ENCODE measurements around the gene LSS.
"Not testable (repeated sequence)": the region's sequence is repeated elsewhere in the genome, so short reads cannot be mapped to it uniquely, and the experiment has no call there.

The LSS gene

DNA sequence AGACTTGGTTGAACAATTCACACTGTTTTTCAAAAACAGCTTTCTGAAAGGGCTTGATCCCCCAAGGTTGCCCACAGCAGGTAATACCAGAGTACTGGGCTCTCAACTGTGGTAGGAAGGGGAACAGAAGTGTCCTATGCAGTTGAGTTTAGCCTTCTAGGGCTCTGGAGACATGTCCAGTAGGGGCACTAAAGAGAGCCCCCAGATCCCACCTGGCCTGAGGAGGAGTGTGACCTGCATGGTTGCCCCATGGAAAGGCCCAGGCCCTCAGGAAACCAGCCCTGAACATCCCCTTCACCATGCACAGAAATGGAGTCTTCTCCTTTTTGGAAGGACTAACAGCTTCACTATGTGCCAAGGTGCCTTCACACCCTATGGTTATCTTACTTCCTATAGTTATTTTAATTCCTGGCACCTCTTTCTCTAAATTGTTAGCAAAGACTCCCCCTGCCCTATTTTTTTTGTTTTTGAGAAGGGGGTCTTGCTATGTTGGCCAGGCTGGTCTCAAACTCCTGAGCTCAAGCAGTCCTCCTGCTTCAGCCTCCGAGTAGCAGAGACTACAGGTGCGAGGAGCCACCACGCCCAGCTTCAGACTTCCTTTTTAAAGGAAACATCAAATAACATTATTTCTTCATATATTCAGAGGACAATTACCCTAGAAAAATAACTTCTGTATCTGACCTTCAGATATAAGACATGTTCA is 16.8 kb upstream of the LSS start:
- DNase-seq: no peak

DNA sequence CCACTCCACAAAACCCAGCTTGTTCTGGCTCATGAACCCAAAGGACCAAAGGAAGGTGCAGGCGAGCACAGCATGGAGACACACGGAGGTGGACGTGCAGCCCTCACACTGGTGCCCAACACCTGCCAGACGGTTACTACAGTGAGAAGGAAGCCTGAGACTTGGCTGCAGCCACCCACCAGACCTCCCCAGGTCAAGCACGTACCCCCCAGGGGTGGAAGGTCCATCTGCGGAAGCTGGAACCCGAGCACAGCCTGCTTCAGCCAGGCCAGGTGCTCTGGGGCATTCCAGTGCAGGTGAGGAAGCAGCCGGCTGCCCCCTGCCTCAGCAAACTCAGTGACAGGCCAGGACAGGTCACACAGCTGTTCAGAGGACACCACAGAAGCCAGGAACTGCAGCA is 16.0 kb upstream of the LSS start:
- no peak for DNase-seq

DNA sequence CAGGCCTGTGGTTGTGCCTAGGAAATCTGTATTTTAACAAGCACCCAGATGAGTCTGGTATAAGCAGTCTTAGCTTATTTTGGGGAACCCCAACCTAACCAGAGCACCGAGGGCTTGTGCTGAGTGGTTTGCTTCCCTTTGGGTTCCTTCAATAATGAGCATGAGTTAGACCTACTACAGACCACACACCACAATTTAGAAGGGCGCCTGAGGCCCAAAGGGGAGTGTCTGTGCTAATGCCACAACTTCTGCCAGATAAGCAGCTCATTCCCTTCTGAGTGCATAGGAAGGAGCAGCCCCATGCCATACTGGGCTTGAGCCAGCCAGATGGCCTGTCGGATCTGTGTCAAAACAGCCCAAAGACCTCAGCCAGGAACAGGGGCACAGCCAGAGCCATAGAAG is 15.4 kb upstream of the LSS start:
- DNase-seq: no peak

DNA sequence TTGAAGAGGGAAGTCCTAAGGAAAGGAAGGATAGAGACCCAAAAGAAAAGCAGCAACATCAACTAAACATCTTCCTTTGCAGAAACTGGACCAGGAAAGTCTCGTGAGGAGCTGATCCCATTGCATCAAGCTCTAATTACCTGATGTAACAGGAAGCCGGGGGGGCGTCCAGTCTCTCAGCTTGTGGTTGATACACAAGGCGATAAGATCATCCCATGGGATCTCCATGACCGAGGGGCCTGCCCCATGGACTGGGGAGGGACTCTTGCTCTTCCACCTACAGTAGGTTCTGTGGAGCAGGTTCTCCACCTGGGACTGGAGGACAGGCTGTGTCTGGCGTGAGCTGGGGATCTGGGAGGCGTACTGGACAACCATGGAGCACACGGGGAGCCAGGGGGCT is 14.8 kb upstream of the LSS start:
- no peak for DNase-seq

DNA sequence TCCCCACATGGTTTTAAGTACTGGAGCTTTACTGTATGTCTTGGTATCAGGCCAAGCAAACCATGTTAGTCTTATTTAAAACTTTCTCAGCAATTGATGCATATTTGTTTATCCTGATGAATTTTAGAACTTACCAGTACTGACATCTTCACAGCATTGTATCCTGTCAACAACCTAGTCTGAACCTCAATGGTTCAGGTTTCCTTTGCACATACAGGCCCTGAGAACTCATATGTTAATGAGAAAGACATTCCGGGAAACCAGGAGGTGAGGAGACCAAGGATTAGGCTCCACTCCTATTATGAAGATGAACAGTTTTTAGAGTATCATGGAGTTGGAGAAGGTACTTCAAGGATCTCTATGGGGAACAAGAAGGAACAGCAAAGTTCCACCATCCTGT is 13.0 kb upstream of the LSS start:
- DNase-seq: not testable (repeated sequence)

DNA sequence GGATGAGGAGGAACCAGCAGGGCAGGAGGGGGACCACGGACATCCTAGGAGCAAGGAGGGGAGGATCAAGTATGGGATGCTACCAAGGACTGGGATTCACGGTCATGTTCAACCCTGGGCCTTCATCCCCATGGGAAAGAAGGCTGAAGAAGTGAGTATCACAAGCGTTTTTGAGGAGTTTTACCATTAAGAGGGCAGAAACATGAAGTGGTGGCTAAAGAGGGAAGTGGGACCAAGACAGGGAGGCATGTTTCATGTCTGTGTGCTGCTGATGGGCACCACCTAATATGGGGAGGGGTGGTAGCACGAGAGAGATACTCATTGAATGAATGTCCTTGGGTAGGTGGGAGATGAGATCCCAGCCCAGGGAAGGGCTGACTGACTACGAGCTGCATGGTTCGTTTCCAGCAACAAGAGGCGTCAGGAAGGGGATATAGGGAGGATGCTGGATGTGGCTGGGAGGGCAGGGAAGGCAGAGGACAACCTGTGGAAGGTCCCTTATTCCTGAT is 11.3 kb upstream of the LSS start:
- no peak for DNase-seq

DNA sequence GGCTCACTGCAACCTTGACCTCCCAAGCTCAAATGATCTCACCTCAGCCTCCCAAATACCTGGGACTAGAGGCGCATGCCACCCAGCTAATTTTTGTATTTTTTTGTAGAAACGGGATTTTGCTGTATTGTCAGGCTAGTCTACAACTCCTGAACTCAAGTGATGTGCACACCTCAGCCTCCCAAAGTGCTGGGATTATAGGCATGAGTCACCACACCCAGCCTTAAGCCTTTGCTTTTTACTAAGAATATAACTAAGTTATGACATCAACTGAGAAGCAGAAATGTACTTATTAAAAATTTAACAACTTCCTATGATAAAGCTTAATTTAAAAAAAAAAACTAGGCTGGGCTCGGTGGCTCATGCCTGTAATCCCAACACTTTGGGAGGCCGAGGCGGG is 8.9 kb upstream of the LSS start:
- no peak for DNase-seq

DNA sequence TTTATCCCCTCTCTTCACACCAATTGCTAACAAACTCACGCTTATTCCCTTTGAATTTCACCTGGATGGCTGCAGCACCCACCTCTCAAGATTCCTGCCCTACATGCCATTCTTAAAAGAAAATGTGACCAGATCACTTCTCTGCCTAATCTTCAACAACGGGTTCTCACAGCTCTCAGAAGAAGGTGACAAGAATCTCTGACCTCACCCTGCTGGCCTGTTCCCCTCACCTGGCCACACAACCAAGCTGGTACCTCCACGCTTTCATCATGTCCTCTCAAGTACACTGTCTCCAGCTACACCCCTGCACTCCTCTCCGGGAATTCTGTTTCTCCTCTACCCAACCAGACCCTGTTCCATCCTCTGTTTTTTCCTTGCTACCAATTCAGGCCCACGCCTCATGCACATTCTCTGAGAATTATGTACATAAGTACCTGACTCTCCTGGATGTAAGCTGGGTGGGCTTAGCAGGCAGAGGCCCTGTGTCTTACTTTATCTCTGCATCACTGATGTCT is 5.9 kb upstream of the LSS start:
- DNase-seq: no peak

DNA sequence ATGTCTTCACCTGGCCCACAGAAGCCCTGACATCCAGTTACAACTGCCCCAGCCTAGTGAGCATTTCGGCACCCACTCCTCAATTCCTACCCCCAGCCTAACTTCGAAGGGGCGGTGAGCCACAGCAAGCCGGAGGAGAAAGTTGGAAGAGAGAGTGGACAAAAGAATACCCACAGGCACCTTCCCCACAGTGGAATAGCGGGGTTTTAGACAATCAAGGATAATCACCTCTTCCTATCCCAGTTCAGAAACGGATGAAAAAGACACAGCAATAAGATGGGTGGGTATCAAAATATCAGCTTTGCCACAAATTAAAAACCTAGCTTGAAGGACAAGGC is 1.3 kb upstream of the LSS start:
- no peak for DNase-seq

DNA sequence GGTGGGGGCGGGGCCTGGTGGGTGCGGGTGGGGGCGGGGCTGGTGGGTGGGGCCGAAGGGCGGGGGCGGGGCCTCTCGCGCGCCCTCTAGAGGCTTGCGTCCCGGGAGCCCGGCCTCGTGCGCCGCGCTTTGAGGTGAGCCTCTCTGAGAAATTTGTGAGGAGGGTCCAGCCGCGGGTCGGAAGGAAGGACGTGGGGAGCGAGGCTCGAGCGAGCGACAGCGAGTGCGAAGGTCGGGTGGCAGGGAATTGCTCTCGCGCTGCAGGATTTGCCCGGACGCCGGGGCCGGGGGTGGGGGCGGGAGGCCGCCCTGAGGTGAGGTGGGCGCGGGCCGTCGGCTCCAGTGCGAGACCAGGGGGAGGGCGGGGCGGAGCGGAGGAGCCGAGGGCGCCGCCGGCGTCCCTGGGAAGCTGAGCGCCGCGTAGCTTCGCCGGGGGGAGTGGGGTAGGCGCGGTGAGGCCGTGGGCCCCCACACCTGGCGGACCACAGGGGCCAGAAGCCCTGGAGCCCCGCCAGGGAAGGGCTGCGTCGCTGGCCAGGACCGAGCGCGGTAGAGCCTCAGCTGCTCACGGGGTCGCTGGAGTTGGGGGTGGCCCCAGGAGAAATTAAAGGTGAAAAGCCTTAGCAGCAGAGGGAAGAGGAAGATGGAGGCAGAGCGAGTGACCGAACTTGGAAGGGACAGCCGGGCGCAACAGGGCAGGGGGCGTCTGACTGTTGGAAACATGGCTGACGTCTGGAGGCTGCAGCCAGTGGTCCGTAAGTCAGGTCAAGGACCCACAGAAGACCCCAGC is 754 bp upstream of the LSS start:
- peak; percentile 83 for DNase-seq

DNA sequence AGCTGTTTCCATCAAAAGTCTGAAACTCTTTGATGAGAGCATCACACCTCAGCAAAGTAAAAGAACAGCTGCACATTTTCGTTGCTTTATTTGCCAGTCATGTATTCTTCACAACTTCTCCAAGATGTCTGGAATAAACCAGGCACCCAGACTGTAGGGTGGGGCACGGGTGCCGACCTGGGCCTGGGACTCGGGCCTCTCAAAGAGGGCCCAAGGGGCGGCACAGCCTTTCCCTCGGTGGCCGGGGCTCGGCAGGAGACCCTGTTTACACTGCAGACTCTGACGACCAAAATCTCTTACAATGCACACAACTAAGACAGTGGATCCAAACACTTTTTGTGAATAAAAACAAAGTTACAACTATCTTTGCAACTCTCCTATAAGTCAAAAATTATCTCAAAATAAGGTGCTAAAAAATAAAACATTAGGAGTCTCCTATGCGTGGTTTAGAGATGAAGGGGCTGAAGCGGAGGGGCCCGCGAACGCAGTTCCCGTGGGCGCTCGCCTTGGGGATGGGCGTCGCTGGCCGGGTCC is 696 bp downstream of the LSS start:
- DNase-seq: no peak

DNA sequence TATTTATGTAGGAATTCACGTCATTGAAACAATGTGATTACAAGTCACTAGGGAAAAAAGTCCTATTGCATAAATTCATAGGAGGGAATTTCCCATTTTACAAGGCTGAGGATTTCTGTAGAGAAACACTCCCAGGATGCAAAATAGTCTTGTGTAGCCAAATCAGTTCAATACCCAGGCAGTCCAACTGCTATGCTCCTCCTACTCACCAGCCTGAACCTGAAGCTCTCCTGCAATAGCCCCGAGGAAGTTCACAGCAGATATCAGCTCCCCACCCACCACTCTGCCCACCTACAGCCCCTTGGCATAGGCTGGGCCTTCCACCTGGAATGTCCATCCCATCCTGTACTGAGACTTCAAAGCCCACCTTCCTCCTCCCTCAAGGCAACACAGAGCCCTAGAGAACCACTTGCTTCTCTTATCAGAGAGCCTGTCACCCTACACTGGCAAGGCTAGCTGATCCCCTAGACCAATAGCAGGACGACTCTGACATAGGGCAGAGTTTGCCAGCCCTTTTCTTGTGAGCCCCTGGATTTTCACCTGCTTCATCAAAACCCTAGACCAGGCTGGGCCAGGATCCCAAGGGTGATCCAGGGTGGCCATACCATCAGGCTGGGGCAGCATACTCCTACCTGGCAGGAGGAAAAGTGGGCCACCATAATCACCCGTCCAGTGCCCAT is 1.5 kb downstream of the LSS start:
- DNase-seq: no peak

DNA sequence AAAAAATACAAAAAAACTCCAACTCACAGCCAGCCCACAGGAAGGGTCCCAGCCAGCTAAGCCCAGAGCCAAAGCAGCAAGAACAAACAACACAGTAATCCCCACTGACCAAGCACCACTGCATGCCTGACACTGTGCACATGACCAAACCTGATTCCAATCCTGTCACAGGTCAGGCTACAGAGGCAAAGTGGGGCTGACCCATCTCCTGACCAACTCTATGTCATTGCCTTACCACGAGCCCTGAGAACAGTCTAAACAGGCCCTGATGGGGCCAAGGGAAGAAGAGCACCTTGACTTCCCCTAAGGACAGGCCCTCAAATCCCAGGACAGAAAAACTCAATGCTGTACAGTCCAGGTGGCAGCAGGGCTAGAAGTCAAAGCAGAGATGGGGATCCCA is 2.4 kb downstream of the LSS start:
- DNase-seq: no peak

DNA sequence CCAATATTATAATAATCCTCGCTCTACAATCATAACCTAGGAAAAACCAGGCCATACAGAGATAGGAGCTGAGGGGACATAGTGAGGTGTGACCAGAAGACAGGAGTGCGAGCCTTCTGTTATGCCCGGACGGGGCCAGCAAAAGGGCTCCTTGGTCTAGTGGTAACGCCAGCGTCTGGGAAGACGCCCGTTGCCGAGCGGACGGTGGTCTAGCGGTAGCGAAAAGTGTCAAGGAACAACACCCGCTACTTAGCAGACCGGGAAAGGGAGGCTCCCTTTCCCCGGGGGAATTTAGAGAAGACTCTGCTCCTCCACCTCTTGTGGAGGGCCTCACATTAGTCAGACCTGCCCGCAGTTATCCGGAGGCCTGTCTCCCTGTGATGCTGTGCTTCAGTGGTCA is 4.9 kb downstream of the LSS start:
- not testable (repeated sequence) for DNase-seq

DNA sequence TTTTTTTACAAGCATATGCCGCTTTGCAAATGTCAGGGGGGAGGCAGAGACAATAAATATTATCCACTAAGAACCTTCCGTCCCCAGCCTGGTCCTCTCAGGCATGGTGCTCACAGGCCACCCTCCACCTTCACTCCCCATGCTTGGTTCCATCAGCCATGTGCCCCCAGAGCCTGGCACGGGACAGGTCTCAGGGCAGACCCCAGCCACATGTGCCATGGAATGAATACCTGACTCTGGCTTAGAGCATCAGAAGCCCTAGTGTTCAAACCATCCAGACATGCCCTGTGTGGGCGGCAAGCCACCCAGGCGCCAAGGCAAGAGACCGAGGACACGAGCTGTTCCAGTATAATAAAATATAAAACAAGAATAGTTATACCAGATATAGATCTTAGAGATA is 5.4 kb downstream of the LSS start:
- no peak for DNase-seq

DNA sequence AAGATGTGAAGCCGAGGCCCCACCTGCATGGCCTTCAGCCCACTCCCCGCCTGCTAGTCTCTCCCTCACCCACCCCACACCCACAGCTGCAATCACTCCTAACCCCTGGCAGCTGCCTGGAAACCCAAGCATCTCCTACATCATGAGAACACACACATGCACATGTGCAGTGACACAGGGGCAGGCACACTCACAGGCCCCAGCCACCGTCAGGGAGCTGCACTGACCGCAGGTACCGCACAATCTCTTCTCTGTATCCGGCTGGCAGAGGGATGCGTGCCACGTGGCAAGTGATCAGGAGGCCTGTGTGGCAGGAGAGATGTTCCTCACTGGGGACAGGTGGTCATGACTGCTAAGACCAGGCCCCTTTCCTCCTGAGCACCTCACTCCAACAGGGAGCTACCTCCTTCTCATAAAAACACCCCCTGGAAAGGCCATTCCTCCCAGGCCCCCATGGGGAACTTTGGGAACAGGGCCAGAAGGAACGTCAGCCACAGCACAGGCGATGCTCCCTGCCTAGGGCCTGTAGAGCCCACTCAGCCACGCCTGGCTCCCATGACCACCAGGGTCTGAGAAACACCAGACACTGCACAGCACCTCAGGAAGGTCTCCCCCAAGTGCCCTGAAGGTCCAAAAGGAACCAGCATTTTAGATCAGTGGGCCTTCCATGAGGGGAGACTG is 6.0 kb downstream of the LSS start:
- DNase-seq: no peak

DNA sequence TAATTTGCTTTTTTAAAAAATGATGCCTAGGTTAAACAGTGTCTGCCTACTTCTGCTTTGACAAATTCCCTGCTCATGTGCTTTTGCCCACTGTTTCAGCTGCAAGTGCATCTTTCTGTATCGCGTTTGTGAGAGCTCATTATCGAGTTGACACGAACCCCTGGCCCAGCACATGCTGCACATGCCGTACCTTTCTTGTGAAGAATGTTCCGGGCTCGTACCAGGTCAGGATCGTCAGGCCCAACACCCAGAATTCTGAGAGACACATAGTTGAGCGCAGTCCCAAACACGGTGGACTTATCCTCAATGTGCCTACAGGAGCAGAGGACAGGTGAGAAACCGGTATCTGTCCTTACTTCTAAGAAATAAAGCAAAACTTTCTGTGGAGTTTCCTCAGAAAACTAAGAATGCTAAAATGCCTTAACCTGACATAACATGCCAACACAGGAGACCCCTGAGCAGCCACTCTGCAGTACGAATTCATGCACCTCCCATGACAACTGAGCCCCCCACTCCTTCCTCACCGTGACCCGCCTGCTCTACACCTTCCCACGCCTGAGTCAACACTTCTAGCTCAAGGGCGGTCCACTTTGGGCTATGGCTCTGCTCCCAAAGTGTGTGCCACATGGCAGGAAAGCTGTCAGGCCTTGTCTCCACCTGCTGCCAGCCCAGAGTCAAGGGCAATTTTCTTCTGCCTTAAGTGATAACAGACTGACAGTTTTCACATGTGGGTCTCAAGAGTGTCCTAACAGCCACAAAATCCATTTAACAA is 6.7 kb downstream of the LSS start:
- no peak for DNase-seq

DNA sequence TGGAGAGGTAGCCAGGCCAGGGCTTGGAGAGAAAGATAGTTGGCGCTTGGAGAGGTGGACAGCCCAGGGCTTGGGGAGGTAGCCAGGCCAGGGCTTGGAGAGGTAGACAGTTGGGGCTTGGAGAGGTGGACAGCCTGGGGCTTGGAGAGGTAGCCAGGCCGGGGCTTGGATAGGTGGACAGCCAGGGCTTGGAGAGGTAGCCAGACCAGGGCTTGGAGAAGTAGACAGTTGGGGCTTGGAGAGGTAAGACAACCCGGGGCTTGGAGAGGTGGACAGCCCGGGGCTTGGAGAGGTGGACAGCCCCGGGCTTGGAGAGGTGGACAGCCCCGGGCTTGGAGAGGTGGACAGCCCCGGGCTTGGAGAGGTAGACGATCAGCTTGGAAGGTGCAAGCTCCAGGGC is 7.7 kb downstream of the LSS start:
- DNase-seq: no peak

DNA sequence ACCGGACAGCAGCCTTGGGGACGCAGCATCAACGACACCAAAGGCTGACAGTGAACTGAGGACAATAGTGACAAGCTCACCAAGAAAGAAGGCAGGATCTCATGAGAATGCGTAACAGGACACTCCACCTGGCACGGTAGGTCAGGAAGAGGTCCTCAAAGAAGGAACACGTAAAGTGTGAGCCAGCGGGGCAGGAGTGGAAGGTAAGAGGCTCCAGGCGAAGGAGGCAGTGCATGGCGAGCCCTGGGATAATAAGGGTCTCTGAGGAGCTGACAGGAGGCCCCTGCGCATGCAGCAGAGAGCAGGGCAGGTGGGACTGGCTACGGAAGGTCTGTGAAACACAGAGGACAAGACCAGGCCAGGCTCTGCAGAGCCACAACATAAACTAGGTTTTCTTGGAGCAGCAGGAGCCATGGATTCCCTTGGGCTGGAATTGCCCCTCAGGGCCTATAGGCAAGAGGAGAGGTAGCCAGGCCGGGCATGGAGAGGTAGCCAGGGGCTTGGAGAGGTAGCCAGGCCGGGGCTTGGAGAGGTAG is 8.2 kb downstream of the LSS start:
- peak; percentile 52 for DNase-seq

DNA sequence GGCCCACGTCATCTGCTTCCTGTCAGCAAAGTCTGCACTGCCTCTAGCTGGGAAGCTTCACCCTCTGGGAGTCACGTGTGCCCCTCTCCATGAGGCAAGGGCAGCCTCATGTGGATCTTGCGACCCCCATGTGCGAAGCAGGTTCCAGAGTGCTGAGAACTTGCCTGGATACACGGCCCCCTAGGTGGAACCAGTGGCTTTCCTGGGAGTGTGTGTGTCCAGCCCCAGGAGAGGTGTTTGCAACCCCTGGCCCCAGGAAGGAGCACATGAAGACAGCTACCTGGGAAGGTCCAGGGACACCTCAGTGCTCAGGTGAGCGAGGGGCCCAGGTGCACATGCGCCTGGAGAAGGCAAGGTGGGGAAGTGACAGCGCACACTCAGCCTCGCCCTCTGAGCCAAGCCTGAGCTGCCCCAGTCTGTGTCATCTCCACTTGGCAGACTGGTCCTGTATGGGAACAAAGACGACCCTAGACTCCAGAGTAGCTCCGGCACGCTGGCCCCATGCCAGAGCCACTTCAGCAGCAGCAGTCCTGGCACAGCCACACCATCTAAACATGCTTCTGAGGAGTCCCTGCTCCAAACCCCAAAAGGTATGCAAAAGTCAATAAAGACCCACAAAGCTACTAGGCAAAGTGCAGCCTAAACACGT is 8.9 kb downstream of the LSS start:
- DNase-seq: peak; percentile 86

DNA sequence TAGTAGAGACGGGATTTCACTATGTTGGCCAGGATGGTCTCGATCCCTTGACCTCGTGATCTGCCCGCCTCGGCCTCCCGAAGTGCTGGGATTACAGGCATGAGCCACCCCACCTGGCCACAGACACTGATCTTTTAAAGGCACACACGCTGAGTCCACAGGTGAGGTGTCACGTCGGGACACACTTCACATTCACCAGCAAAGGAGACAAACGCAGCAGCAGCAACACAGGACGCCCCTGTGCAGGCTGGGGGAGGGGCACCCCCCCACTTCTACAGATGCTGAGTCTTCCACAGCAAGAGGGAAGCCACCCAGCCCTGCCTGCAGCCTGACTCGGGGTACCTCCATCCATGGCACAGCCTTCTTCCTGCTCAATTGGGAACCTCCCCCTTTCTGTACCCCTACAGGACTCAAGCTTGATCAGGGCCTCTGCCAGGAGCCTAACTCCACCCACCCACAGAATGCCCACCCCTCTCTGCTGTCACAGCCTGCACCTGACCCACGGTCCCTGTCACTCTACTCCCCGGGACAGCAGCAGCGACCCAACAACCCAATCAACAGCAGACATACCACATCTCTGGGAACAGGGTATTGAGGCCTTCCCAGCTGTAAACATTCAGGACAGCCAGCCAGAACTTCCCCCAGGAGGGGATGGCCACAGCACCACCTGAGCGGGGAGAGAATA is 9.5 kb downstream of the LSS start:
- DNase-seq: no peak

All from NCI-H2029 (cell line).